Lower leg skin (tissue), 3 donors: ENCODE data around the gene SAXO1.

Experiments used
- CTCF ChIP-seq, 3 donors: fragments of 450-650 bp; IDR thresholded peaks; one replicate each; pipeline ENCODE4 v1.5.1; 2016; ENCODE audit warnings: antibody characterized with exemption in 3 of 3, mild to moderate bottlenecking in 3 of 3, moderate library complexity in 2 of 3
- POLR2A ChIP-seq, 2 donors: fragments of 450-650 bp; IDR thresholded peaks; one replicate each; pipeline ENCODE4 v1.6.1; 2016 to 2017; ENCODE audit warnings: antibody characterized with exemption in 2 of 2, mild to moderate bottlenecking in 1 of 2, moderate library complexity in 1 of 2

- TF ChIP-seq POLR2A (IDR thresholded peaks at IDR 0.05) (no peak), CTCF (IDR thresholded peaks at IDR 0.05) (no peak)
Measured at GRCh38 chr9:18996211-18996610, 36.8 kb downstream of the SAXO1 start.
